ENCODE measurements around the gene ORM1. TPM values are rescaled to one million over a fixed set of nuclear protein-coding genes. Genes with fewer than 3 reads are reported as not detected.
"Not testable (repeated sequence)": the region's sequence is repeated elsewhere in the genome, so short reads cannot be mapped to it uniquely, and the experiment has no call there.

The ORM1 gene
- not detected in 2 replicates for total RNA-seq
- not detected for polyA plus RNA-seq (2012)

DNA sequence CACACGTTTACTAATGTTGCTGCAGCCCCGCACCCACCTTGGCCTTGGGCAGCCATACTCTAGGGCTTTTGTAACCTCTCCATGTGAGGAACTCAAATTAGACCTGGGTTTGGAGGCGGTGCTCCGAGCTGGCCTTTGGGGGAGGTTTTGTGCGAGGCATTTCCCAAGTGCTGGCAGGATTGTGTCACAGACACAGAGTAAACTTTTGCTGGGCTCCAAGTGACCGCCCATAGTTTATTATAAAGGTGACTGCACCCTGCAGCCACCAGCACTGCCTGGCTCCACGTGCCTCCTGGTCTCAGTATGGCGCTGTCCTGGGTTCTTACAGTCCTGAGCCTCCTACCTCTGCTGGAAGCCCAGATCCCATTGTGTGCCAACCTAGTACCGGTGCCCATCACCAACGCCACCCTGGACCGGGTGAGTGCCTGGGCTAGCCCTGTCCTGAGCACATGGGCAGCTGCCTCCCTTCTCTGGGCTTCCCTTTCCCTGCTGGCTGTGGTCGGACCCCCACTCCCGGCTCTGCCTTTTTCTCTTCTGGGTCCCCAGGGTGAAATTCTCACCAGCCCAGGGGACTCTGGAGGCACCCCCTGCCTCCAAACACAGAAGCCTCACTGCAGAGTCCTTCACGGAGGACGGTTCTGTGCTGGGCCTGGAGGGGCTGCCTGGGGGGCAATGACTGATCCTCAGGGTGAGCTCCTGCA is at the start of gene ORM1:
Gene ORM1 (plus strand): TSS at position 268 of the 701 bp plus-strand sequence. CDS start 36 bp downstream, at position 304.
- not testable (repeated sequence) for DNase-seq (ENCODE audit: low read depth)

DNA sequence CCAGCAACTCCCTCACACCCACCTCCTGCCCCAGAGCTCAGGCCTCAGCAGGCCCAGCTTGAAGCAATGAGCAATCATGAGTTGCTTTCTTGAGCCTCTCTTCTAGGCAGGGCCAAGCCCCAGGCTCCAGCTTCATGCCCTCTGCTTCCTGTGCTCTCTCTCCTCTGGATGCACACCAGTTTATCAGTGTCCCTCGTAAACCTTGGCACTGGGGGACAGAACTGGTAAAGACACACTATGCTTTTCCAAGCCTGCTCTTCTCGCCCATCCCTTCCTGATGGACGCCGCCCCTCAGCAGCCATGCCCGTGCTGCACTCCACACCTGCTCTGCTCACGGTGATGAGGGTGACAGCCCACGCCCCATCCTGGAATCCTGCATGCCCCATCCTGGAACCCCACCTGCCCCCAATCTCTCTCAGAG is 49.4 kb upstream of the ORM1 start:
- no peak for DNase-seq (ENCODE audit: low read depth)

DNA sequence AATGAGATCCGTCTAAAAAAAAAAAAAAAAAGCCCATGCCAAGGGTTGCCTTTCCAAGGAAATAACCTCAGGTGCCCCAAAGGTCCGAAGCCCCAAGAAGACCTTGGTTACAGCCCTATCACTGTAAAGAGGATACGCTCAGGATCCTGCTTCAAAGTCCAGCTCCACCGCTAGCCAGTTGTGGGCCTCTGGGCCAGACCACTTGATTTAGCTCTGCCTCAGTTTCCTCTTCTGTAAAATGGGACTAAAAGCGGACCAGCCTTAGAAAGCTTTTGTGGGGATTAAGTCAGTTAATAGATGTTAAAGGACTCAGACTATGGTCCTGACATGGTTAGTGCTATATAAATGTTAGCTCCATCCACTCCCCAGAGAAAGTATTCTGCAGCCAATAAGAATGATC is 48.7 kb upstream of the ORM1 start:
- no peak for DNase-seq (ENCODE audit: low read depth)

DNA sequence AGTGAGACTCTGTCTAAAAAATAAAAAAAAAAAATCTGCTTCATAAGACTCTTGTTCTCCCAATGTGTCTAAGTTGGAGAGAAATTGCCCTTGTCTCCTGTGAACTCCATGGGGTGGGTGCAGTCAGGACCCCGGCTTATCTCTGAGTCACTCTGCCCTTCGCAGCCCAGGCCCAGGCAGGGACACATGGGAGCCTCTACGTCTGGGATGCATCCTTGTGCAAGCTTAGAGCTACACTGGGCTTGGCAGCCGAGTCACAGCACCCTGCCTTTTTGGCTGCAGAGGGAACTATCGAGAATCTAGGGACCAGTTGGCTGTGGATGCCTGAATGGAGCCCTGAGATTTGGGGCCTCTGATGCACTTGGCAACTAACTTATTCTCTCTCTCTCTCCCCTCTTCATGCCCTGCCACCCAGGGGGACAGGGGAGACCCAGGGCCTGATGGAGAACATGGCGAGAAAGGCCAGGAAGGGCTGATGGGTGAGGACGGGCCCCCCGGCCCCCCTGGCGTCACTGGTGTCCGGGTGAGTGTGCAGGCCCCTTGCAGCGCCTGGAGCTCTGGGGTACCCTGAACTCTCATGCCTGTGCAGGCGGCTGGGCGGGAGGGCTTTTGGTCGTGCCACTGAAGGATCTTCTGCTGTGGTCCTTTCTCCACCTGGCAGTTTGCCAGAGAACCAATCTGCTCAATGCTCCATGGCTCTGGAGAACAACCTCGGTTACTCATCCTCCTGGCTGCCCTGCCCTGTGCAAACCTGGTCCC is 47.5 kb upstream of the ORM1 start:
- DNase-seq (ENCODE audit: low read depth): no peak

DNA sequence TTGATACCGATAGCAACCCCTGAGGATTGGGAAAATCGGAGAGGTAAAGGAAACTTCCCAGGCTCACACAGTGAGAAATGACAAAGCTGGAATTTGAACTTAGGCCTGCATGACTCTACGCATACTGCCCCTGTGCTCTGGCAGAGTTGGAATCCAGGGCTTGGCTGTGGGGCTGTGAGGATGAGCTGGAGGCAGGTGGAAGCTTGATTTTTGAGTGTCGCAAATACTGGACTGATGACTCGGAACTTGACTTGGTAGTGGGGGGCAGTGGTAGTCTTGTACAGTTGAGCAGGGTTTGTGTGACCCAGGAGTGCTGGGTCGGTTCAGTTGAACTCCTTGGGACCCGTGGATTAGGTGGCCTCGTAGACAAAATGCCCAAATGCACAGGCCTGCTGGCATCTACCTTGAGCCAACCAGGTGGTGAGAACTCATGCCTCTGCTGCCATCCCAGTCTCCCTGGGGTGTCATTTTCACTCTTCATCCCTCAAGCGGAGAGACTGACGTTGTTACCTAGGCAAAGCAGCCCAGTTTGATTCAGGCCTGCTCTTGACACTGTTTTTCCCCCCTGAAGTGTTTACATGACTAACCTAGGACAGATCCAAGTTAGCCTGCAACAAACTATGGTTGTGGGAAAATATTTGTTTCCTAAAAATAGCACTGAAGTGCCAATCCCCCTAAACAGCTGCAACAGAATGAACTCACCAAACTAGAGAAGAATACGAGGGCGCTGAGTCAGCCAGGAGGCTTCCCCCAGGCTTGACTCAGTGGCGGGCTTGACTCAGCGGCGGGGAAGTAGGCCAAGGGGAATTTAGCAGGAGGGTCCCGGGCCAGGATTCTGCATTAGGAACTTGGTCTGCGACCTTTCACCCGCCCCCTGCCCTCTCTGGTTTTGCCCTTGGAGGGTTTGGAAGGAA is 45.7 kb upstream of the ORM1 start:
- peak; percentile 98 for DNase-seq (ENCODE audit: low read depth)

DNA sequence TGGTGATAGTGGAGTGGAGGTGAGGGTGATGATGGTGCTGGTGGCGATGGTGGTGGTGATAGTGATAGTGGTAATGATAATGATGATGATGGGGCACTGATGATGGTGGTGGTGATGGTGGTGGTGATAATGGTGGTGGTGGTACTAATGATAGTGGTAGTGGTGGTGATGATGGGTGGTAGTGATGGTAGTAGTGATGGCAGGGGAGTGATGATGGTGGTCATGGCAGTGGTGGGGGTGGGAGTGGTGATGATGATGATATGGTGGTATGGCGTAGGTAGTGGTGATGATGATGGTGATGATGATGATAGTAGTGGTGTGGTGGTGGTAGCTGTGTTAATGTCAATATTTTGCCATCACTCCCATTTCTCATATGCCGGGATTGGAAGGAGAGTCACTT is 44.5 kb upstream of the ORM1 start:
- DNase-seq (ENCODE audit: low read depth): no peak

DNA sequence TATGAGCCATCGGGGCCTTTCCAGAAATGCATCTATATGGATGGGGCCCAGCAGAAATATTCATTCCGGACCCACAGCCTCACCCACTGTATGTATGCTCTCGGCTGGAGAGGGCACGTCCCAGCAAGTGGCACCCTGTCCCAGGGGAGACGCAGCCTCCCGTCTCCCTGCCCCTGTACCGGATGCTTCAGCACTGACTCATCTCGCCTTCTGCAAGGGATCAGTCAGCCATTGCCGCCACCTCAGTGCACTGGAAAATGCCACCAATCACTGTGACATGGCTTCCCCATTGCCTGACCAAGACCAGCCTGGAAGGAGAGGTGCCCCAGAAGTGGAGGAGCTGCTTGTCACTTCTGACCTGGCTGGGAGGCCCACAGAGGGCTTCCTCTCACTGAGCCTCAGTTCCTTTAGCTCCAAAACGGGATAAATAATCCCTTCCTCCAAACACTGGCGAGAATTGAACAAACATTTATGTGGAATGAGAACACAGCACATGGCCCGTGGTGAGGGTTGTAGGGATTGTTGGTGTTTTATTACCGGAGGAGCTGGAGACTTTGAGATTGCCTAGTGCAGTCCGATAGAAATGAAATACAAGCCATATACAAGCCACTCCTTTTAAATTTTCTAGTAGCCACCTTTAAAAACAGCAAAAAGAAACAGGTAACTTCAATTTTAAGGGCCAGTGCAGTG is 43.9 kb upstream of the ORM1 start:
- DNase-seq (ENCODE audit: low read depth): peak; percentile 83

DNA sequence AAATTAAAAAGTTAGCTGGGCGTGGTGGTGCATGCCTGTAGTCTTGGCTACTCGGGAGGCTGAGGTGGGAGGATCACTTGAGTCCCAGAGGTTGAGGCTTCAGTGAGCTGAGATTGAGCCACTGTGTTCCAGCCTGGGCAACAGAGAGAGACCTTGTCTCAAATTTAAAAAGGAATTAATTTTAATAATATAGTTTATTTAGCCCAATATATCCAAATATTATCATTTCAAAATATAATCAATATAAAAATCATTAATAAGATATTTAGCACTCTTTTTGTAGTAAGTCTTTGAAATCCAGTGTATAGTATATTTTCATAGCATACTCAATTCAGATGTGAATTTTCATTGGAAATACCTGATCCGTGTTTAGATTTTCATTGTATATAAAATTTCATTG is 43.2 kb upstream of the ORM1 start:
- DNase-seq (ENCODE audit: low read depth): no peak

DNA sequence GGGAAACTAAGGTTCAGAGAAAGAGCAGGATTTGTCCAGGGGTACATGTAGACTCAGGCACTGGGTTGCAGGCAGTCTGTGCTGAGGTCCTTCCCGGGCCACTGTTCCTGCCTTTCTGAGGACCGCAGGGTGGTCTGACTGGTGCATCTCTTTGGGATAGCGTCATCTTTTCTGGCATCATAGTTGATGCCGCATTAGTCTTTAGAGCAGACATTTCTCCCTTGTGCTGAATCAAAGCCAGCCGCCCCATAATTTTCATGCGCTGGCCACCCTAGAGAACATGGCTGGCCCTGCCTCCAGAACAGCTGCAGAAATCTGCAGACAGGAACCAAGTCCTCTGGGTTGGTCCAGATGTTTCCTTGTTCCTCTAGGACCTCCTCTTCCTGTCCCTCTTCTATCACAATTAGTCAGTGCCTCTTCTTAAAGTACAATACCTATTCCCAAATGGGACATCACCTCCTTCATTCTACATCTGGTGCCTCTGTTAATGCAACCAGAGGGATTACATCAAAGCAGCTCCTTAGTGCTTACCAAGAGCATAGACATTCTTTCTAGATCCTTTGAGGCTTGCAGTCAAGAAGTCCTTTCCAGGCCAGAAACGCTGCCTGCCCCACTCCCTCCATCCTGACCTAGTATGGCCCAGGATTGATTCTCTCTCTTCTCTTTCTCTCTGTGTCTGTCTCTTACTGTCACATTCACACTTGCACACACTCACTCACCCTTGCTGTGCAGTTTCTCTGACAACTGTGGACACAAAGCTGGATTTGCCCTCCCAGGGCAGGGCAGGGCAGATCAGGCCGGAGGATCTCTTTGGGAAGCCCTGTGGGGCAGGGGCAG is 42.0 kb upstream of the ORM1 start:
- DNase-seq (ENCODE audit: low read depth): peak; percentile 31

DNA sequence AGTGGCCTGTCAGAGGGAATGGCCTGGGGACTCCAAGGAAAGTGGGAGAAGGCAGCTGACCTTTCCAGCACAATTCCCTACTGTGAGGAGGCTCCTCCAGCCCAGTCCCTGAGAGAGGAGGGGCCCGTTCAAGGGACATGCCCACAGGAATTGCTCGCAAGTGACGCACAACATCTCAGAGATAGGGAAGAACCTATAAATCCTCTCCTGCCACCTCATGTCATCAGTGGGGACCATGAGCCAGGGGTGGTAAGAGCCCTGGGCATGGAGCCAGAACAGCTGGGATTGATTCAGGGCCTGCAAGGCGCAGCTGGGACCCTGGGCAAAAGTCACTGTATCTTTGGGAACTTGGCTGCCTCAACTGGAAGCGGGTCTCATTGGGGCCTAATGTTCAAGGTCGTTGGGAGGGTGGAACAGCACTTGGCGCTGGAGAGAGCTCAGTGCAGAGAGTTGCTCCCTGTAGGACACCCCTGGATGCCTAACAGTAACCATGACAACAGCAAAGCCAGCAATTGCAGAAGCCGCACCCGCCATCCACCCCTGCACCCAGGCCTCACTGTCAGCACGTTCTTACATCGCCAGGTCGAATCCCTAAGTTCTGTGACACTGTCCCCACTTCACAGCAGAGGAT is 41.3 kb upstream of the ORM1 start:
- no peak for DNase-seq (ENCODE audit: low read depth)

DNA sequence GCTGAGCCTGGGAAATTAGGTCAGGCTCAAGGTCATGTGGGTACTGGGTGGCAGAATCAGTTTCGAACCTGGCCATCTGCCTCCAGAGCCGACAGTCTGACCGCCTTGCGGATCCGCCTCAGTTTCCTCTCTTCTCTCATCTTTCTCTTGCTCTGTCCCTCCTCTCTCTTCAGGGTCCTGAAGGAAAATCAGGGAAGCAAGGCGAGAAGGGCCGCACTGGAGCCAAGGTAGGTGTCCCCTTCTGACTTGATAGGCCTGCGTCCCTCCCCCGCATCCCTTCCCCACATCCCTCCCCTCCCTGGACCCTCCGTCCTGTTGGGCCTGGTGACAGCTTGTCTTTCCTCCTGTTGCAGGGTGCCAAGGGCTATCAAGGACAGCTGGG is 40.8 kb upstream of the ORM1 start:
- DNase-seq (ENCODE audit: low read depth): no peak

DNA sequence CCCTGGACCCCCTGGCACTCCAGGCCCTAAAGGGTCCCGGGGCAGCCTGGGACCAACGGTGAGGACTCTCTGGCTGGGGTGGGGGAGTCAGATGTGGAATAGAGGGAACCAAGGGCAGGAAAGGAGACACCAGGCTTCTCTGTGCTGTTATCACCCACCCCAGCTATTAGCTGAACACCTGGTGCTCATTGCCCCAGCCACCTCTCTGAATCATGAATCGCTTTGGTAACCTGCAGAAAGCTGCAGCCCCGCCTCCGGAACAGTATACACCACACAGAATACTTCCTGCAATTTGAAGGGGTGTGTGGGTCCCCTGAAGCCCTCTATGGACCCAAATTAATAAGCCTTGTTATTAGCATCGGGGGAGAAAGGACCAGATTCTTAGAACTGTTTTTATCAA is 40.4 kb upstream of the ORM1 start:
- no peak for DNase-seq (ENCODE audit: low read depth)

DNA sequence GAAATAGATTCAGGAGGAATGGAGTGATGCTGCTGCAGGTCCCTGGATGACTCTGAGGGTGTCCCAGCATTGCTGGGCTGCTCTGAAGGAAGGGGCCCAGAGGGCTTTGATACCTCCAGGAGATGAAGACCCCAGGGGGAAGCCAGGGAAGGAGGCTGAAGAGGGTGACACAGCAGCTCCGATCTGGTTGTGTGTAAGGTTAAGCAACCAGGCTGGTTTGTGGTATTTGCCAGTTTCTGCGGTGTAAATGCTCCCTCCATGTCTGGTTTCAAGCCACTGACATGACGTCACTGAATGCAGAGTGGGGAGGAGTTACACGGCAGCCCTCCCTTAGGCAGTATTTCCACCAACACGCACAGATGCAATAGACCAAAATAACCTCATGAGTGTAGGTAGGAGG is 40.0 kb upstream of the ORM1 start:
- peak; percentile 55 for DNase-seq (ENCODE audit: low read depth)

DNA sequence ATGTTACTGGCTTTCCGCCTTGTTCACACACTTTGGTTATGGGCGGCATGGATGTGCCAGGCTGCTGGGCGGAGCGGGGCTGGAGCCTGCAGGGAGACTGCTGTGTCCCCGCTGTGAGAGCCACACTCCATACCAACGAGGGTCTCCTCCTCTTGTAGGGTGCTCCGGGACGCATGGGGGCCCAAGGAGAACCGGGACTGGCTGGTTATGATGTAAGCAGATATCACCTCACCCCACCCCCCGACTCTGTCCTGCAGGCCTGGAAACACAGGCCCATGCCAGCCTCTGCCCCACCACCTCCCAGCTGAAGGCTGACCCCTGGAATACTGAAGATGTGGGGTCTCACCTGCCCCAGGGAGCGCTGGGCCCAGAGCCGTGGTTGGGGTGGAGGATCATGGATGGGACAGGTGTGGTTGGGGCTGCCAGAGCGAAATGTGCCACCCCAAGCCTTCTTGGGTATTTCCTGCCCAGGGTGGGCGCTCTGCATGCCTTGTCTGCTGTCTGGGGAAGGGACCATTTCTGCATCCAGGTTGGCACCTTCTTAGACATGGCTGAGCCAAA is 39.3 kb upstream of the ORM1 start:
- DNase-seq (ENCODE audit: low read depth): no peak

DNA sequence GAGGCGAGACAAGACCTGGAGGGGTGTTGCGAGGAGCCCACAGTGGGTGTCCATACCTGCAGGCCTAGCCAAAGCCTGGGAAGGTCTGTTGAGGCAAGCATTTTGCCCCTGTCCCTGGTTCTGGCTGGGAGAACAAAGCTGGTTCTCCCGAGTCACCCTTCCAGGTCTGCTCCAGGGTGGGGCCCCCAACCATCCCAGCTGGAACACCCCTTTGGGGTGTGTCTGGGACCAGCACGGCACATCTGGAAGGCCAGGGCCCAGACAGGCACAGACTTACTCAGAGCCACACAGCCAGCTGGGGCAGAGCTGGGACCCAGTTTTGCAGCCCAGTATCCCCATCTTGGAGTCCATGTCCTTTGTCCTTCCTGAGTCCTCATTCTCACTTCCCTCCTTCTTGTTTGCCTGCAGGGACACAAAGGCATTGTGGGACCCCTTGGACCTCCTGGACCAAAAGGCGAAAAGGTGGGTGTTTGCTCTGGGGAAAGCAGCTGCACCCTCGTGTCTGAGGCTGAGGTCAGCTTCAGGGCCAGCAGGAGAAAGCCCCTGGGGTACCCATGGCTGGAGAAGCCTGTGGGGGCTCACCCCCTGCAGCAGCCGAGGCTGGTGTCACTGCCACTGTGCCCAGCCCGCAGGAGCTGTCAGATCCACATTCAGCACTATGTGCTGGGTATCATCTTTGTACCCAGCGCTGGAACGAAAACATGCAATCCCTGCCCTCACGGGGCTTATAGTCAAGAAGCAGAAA is 38.4 kb upstream of the ORM1 start:
- DNase-seq (ENCODE audit: low read depth): no peak

DNA sequence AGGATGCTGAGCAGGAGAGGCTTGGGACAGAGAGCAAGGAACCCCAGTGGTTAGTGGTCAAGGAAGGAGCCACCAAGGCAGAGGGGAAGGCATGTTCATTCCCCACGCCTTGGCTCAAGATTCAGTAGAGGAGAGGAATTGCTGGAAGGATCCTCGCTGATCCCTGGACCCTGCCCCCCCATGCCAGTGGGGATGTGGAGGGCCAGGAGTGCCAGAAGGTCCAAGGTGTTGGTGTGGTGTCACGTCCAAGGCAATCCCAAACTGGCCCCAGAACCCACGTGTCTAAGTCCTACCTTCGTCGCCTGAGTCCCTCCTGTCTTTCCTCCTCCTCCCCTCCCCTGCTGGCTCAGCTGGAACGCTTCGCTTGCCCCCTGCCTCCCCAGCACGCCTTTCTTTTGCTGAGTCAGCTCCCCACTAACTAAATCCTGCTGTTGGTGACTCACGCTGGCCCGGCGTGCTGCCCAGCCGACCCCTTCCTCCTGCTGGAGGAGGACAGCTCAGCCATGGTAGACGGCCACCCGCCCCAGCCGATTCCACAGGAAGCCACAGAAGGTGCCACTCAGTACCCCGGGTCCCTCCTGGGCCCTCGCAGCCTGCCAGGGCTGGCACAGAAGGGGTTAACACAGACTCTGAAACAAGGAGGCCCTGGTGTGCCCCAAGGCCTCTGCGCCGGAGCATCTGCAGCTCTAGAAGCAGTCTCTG is 37.6 kb upstream of the ORM1 start:
- DNase-seq (ENCODE audit: low read depth): peak; percentile 83

DNA sequence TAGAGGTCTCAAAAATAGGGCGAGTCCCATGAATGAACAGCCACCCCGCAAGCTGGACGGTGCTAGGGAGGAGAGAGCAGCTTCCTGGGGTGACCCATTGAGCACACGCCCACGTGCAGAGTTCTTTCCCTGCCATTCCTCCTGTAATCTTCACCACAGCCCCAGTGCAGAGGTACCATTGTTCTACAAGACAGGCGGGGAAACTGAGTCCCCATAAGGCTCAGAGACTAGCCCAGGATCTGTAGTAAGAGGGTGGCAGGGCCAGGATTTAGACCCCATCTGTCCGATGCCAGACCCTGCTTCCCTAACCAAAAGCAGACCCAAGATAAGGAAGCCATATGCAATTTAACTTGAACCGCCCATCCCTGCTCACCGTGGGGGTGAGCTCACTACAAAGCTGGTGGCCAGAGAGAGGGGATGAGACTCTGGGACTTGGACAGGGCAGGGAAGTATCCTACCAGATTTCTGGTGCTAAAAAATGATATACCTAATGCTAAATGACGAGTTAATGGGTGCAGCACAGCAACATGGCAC is 36.7 kb upstream of the ORM1 start:
- DNase-seq (ENCODE audit: low read depth): no peak
